Neural crest cell (in vitro differentiated cells): Measurements from ENCODE around the gene GOLGA8B. TPM values are rescaled to one million over a fixed set of nuclear protein-coding genes. Genes with fewer than 3 reads are reported as not detected.
A peak's percentile ranks its signal among the peaks of the same experiment; 100 is the strongest.

Experiments used
- DNase-seq: peaks from one replicate; pipeline ENCODE4 v3.0.0; 2021; ENCODE audit warnings: low read depth, mixed read lengths, low spot score
- H3K27ac Mint-ChIP-seq: one replicate; pipeline ENCODE4 v1.8.0; 2021; ENCODE audit warnings: mild to moderate bottlenecking, mixed read lengths; ENCODE audit not compliant: unreplicated experiment
- H3K27me3 Mint-ChIP-seq: 2 replicates; pipeline ENCODE4 v1.8.0; 2021; ENCODE audit warnings: low read depth, mild to moderate bottlenecking, mixed read lengths
- H3K36me3 Mint-ChIP-seq: 2 replicates; pipeline ENCODE4 v1.8.0; 2021; ENCODE audit warnings: low read depth, mild to moderate bottlenecking, mixed read lengths
- H3K4me1 Mint-ChIP-seq: 2 replicates; pipeline ENCODE4 v1.8.0; 2021; ENCODE audit warnings: mixed read lengths
- H3K4me3 Mint-ChIP-seq: one replicate; pipeline ENCODE4 v1.8.0; 2021; ENCODE audit warnings: mild to moderate bottlenecking, mixed read lengths
- H3K9me3 Mint-ChIP-seq: 2 replicates; pipeline ENCODE4 v1.8.0; 2021; ENCODE audit warnings: mixed read lengths
- total RNA-seq: library from RNA; stranded (reverse); gene quantifications from 2 replicates; pipeline ENCODE4 v1.2.1, GENCODE V29; 2021
- TF ChIP-seq, protein P1 (sequence below): fragments of 200-600 bp; sonication (generic); conservative IDR thresholded peaks from 2 replicates; pipeline ENCODE4 v1.5.0; 2021; ENCODE audit warnings: antibody characterized with exemption, mild to moderate bottlenecking

The GOLGA8B gene
- total RNA-seq, 1 donor from 2014 or later = 45.9 TPM

DNA sequence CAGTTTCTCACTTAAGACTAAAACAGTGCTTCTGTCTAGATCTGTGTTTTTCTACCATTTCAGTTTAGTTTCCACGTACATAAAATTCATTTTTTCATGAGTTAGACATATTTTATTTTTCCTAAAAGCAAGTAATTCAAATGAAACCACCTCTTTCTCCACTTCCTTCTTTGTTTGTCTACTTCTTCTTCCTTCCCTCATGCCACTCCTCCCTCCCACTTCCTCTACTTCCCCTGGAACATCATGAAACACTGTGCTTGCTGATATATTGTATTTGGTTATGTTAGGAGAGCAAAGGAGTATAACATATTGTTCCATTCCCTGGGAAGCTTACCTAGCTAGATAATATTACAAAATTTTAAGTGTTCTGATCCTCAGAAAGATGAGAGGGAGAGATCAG is 36.7 kb upstream of the GOLGA8B start:
- TF ChIP-seq, protein P1, sequence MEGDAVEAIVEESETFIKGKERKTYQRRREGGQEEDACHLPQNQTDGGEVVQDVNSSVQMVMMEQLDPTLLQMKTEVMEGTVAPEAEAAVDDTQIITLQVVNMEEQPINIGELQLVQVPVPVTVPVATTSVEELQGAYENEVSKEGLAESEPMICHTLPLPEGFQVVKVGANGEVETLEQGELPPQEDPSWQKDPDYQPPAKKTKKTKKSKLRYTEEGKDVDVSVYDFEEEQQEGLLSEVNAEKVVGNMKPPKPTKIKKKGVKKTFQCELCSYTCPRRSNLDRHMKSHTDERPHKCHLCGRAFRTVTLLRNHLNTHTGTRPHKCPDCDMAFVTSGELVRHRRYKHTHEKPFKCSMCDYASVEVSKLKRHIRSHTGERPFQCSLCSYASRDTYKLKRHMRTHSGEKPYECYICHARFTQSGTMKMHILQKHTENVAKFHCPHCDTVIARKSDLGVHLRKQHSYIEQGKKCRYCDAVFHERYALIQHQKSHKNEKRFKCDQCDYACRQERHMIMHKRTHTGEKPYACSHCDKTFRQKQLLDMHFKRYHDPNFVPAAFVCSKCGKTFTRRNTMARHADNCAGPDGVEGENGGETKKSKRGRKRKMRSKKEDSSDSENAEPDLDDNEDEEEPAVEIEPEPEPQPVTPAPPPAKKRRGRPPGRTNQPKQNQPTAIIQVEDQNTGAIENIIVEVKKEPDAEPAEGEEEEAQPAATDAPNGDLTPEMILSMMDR = no peak

DNA sequence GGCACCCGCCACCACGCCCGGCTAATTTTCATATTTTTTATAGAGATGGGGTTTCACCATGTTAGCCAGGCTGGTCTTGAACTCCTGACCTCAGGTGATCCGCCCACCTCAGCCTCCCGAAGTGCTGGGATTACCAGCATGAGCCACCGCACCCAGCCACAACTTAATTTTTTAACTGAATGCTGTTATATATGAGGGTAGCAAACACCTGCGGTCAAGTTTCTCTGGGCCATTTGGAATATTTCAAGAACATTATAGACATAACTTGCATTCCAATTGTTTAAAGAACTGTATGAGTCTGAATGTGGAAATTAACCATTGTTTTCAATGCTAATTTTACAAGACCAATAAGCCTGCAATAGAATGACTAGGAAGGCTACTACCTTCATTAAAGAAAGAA is 35.7 kb upstream of the GOLGA8B start:
- Mint-ChIP-seq H3K27me3 (peaks cover 70% of the 10 kb centered on the region), H3K4me1 (no peaks in the 10 kb centered on the region), H3K4me3 (no peak overlapping the region), H3K36me3 (no peaks in the 10 kb centered on the region), H3K27ac (no peak overlapping the region), H3K9me3 (no peaks in the 10 kb centered on the region)
- TF ChIP-seq, protein P1 = no peak
- no peak for DNase-seq

More for the DNA sequence above, 36.7 kb upstream of the GOLGA8B start:
- Mint-ChIP-seq H3K9me3 (no peaks in the 10 kb centered on the region), H3K36me3 (no peaks in the 10 kb centered on the region), H3K4me1 (no peaks in the 10 kb centered on the region), H3K27me3 (peaks cover 63% of the 10 kb centered on the region), H3K4me3 (no peak overlapping the region), H3K27ac (no peak overlapping the region)
- no peak for DNase-seq

DNA sequence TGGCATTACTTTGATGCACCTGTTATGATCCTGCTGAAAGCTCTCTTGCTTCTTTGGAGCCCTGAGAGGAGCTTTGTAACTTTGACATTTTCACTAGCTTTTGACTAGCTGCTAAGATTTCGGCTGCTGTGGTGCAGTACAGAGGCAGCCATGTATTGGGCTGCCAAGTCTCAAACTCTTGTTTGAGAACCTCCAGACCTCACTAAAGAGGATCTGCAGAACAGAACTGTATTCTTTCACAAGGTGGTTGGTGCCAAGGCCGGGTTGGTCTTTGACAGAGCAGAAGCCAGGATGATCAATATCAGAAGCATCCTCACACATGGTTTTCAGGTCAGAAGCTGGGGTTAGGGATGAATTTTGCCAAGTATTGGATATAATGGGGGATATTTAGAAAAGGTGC is 34.6 kb upstream of the GOLGA8B start:
- Mint-ChIP-seq H3K36me3 (no peaks in the 10 kb centered on the region), H3K4me1 (no peaks in the 10 kb centered on the region), H3K9me3 (no peaks in the 10 kb centered on the region), H3K4me3 (no peak overlapping the region), H3K27ac (no peak overlapping the region), H3K27me3 (peaks cover 80% of the 10 kb centered on the region)
- TF ChIP-seq, protein P1 = no peak
- no peak for DNase-seq

DNA sequence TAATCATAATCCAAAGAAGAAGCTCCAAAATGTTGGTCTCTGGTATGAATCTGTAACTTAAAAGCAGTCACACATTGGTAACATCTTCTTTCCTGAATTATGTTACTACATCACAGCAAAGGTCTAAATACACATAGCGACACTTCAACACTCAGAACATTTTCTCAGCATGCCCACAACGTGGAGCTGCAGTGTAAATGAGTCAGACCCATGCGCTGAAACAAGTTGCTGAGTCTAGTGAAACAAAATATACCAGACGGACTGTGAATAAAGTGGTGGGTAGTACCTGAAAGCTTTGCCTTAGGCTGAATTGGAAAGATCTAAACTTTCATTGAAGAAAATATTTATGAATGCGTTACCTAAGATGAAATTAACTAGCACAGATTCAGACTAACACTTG is 33.2 kb upstream of the GOLGA8B start:
- Mint-ChIP-seq H3K27ac (no peak overlapping the region), H3K9me3 (no peaks in the 10 kb centered on the region), H3K4me3 (no peak overlapping the region), H3K27me3 (peaks cover 92% of the 10 kb centered on the region), H3K36me3 (no peaks in the 10 kb centered on the region), H3K4me1 (no peaks in the 10 kb centered on the region)
- TF ChIP-seq, protein P1 = peak; percentile 48
- no peak for DNase-seq

DNA sequence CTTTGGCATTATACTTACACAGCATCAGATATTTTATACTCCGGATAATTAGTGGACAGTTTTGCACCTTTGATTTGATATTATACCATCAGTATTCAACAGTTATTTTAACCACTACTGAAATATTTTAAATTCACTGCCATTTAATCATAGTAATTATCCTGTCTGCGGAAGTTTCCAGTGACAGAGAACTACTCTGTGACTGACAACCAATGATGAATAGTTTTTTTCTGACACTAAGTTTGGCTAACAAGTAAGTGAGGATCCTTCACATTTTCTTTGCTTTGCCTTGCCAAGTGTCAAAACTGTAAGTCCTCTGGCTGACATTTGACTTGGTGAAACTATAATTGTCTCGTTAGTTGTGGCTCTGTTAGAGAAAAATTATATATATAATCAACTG is 30.5 kb upstream of the GOLGA8B start:
- Mint-ChIP-seq H3K36me3 (no peaks in the 10 kb centered on the region), H3K27ac (no peak overlapping the region), H3K4me3 (no peak overlapping the region), H3K4me1 (no peaks in the 10 kb centered on the region), H3K9me3 (no peaks in the 10 kb centered on the region), H3K27me3 (peaks cover 87% of the 10 kb centered on the region)
- no peak for DNase-seq
- TF ChIP-seq, protein P1 = no peak

DNA sequence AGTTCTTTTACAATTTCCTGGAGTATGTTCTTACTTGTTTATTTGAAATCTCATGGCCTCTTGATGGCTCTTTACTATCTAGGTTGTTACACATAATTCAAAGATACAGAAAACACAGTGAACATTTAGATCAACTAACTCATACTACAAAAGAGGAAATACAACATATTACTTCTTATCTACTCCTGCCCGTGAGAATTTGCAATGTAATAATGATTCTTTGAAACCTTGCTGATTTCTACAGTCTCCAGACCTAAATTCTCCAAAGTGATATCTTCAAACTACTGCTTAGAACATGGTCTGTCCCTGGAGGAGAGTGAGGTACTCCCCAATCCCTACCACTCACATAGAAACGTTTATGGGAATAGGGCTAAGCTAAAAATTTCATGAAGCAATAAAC is 29.9 kb upstream of the GOLGA8B start:
- H3K27ac Mint-ChIP-seq = no peak overlapping the region
- H3K4me3 Mint-ChIP-seq = no peak overlapping the region
- H3K9me3 Mint-ChIP-seq = no peaks in the 10 kb centered on the region
- peaks cover 87% of the 10 kb centered on the region for H3K27me3 Mint-ChIP-seq
- no peaks in the 10 kb centered on the region for H3K4me1 Mint-ChIP-seq
- no peak for DNase-seq
- TF ChIP-seq, protein P1 = no peak
- H3K36me3 Mint-ChIP-seq = no peaks in the 10 kb centered on the region
